NCI-H1092 treated with DMSO at 0.1 percent for 48 hours (cell line): ENCODE data around the gene CYRIA.

Source experiments
- DNase-seq: peaks from one replicate; lab custom pipeline; 2025; lab: John Stamatoyannopoulos, UW

Gene CYRIA

GRCh38 chr2:16669388-16669787 is 3.8 kb upstream of the CYRIA start:
- peak; percentile 13 for DNase-seq

- no peak for DNase-seq
Observed at GRCh38 chr2:16666449-16666801, 791 bp upstream of the CYRIA start.

- DNase-seq: no peak
Observed at GRCh38 chr2:16664809-16665747, 556 bp downstream of the CYRIA start.

- DNase-seq: peak; percentile 13
Observed at GRCh38 chr2:16664052-16664731, 1.4 kb downstream of the CYRIA start.

GRCh38 chr2:16663121-16663905 is 2.3 kb downstream of the CYRIA start:
- no peak for DNase-seq

- no peak for DNase-seq
Observed at GRCh38 chr2:16661936-16662839, 3.4 kb downstream of the CYRIA start.

GRCh38 chr2:16661526-16661925 is 4.1 kb downstream of the CYRIA start:
- no peak for DNase-seq

- no peak for DNase-seq
Observed at GRCh38 chr2:16660556-16660955, 5.1 kb downstream of the CYRIA start.

- no peak for DNase-seq
Observed at GRCh38 chr2:16660114-16660513, 5.5 kb downstream of the CYRIA start.

- DNase-seq: no peak
Observed at GRCh38 chr2:16658076-16658739, 7.4 kb downstream of the CYRIA start.

- DNase-seq: no peak
Observed at GRCh38 chr2:16657671-16658070, 8.0 kb downstream of the CYRIA start.

- DNase-seq: no peak
Observed at GRCh38 chr2:16656784-16657391, 8.7 kb downstream of the CYRIA start.

GRCh38 chr2:16655905-16656642 is 9.6 kb downstream of the CYRIA start:
- DNase-seq: no peak

GRCh38 chr2:16655445-16655837 is 10.2 kb downstream of the CYRIA start:
- no peak for DNase-seq

GRCh38 chr2:16654833-16655444 is 10.7 kb downstream of the CYRIA start:
- DNase-seq: no peak

- no peak for DNase-seq
Observed at GRCh38 chr2:16653799-16654198, 11.8 kb downstream of the CYRIA start.

- no peak for DNase-seq
Observed at GRCh38 chr2:16653083-16653375, 12.6 kb downstream of the CYRIA start.

GRCh38 chr2:16652296-16653082 is 13.1 kb downstream of the CYRIA start:
- no peak for DNase-seq
